ENCODE data around the gene TEAD3.

- TF ChIP-seq CTCF (IDR thresholded peaks at IDR 0.05; ENCODE audit: low read depth, low read length) (no peak), POLR2A (IDR thresholded peaks at IDR 0.05; ENCODE audit: extremely low read depth, insufficient read length) (no peak), MAX (IDR thresholded peaks at IDR 0.05; ENCODE audit: low read depth, low read length) (no peak), MYC (IDR thresholded peaks at IDR 0.05; ENCODE audit: low read depth, low read length) (no peak)
Measured at GRCh38 chr6:35483062-35483461, 13.8 kb downstream of the TEAD3 start.
